MCF 10A (cell line): ENCODE results near the gene PRADC1. TPM values are rescaled to one million over a fixed set of nuclear protein-coding genes. Genes with fewer than 3 reads are reported as not detected.

Source experiments
- BruUV-seq: library from RNA; stranded (reverse); fragments of 400-500 nt; replicated peaks from 2 replicates; lab custom pipeline; 2021; lab: Mats Ljungman, UMichigan
- CTCF ChIA-PET: fragments of 300-600 bp; sonication (Branson Sonifier 250); formaldehyde crosslinking; extraction: SDS; loops from one replicate; lab custom pipeline; 2021; ENCODE audit warnings: antibody characterized with exemption, inconsistent platforms; lab: Yijun Ruan, JAX
- POLR2A ChIA-PET: fragments of 300-600, 350-650 bp; sonication (Branson Sonifier 250); formaldehyde crosslinking; extraction: SDS; loops from one replicate; lab custom pipeline; 2020; ENCODE audit warnings: antibody characterized with exemption, inconsistent platforms; lab: Yijun Ruan, JAX
- DNase-seq: peaks from one replicate; pipeline ENCODE4 v3.0.0-alpha.2; 2018; ENCODE audit not compliant: unreplicated experiment
- H3K27ac Mint-ChIP-seq: one replicate; pipeline ENCODE4 v1.8.0; 2022; ENCODE audit warnings: mild to moderate bottlenecking, low read depth, mixed read lengths; ENCODE audit not compliant: unreplicated experiment
- H3K27me3 Mint-ChIP-seq: one replicate; pipeline ENCODE4 v1.8.0; 2022; ENCODE audit warnings: mixed read lengths; ENCODE audit not compliant: insufficient read depth, unreplicated experiment
- H3K36me3 Mint-ChIP-seq: one replicate; pipeline ENCODE4 v1.8.0; 2022; ENCODE audit warnings: mild to moderate bottlenecking, moderate library complexity, mixed read lengths; ENCODE audit not compliant: insufficient read depth, unreplicated experiment
- H3K4me1 Mint-ChIP-seq: one replicate; pipeline ENCODE4 v1.8.0; 2022; ENCODE audit warnings: mixed read lengths; ENCODE audit not compliant: insufficient read depth, unreplicated experiment
- H3K4me3 Mint-ChIP-seq: one replicate; pipeline ENCODE4 v1.8.0; 2022; ENCODE audit warnings: mild to moderate bottlenecking, moderate library complexity, mixed read lengths; ENCODE audit not compliant: unreplicated experiment
- H3K9me3 Mint-ChIP-seq: one replicate; pipeline ENCODE4 v1.8.0; 2022; ENCODE audit warnings: mixed read lengths; ENCODE audit not compliant: unreplicated experiment
- CTCF ChIP-seq: fragments of 200-600 bp; IDR thresholded peaks from one replicate; pipeline ENCODE4 v1.8.0; 2022; ENCODE audit warnings: antibody characterized with exemption, mild to moderate bottlenecking; ENCODE audit not compliant: unreplicated experiment
- intact Hi-C: fragments of 100-400 bp; cut with micrococcal nuclease; formaldehyde crosslinking; loops from 2 replicates; pipeline ENCODE4 v1.14.1; 2022
- total RNA-seq: library from RNA; stranded (reverse); gene quantifications from 2 replicates; pipeline ENCODE4 v1.2.3, GENCODE V29; 2022

Gene PRADC1
- total RNA-seq, 1 experiment from 2014 or later, result 13.5 TPM

- POLR2A ChIA-PET, result no interaction called here
These were observed 25.3 kb upstream of the PRADC1 start for GRCh38 chr2:73258186-73258912.

GRCh38 chr2:73257425-73258125 is 24.5 kb upstream of the PRADC1 start:
- BruUV-seq, result no TSS peak
- TF ChIP-seq CTCF, result no peak
- POLR2A ChIA-PET, result no interaction called here
- intact Hi-C loops, result no loop called here
- Mint-ChIP-seq H3K4me3 (no peak overlapping the region), H3K36me3 (peaks cover 14% of the 10 kb centered on the region), H3K4me1 (no peaks in the 10 kb centered on the region), H3K27me3 (no peaks in the 10 kb centered on the region), H3K27ac (no peak overlapping the region), H3K9me3 (no peaks in the 10 kb centered on the region)
- no peak for DNase-seq
- CTCF ChIA-PET, result interaction anchor here (0.6 to 1.8 kb wide), 7 partner anchors 9 to 412 kb away, joined by 3 to 7 read pairs (median 3); no protein-coding TSS in a partner anchor

More at GRCh38 chr2:73258186-73258912, 25.3 kb upstream of the PRADC1 start:
- Mint-ChIP-seq H3K27ac (no peak overlapping the region), H3K27me3 (no peaks in the 10 kb centered on the region), H3K4me1 (no peaks in the 10 kb centered on the region), H3K9me3 (no peaks in the 10 kb centered on the region), H3K36me3 (peaks cover 6% of the 10 kb centered on the region), H3K4me3 (no peak overlapping the region)
- DNase-seq, result no peak
- CTCF ChIA-PET, result interaction anchor here (0.6 to 2.1 kb wide), 7 partner anchors 14 to 1072 kb away, joined by 3 to 5 read pairs (median 3); no protein-coding TSS in a partner anchor
- intact Hi-C loops, result no loop called here
- no peak for TF ChIP-seq CTCF
- BruUV-seq, result no TSS peak

GRCh38 chr2:73257021-73257420 is 24.0 kb upstream of the PRADC1 start:
- Mint-ChIP-seq H3K9me3 (no peaks in the 10 kb centered on the region), H3K4me1 (no peaks in the 10 kb centered on the region), H3K36me3 (peaks cover 20% of the 10 kb centered on the region), H3K27ac (no peak overlapping the region), H3K27me3 (no peaks in the 10 kb centered on the region), H3K4me3 (no peak overlapping the region)
- no peak for DNase-seq
- ChIA-PET CTCF (interaction anchor here (0.8 to 1.8 kb wide), 4 partner anchors 10 to 100 kb away, joined by 3 to 7 read pairs (median 4); no protein-coding TSS in a partner anchor), POLR2A (no interaction called here)
- no peak for TF ChIP-seq CTCF
- no TSS peak for BruUV-seq
- intact Hi-C loops, result no loop called here

GRCh38 chr2:73256618-73256922 is 23.5 kb upstream of the PRADC1 start:
- H3K27me3 Mint-ChIP-seq, result no peaks in the 10 kb centered on the region
- no peak overlapping the region for H3K4me3 Mint-ChIP-seq
- BruUV-seq, result no TSS peak
- TF ChIP-seq CTCF, result no peak
- intact Hi-C loops, result no loop called here
- no peaks in the 10 kb centered on the region for H3K9me3 Mint-ChIP-seq
- POLR2A ChIA-PET, result no interaction called here
- H3K4me1 Mint-ChIP-seq, result no peaks in the 10 kb centered on the region
- CTCF ChIA-PET, result interaction anchor here (1.1 to 1.8 kb wide), 2 partner anchors 44 to 488 kb away, joined by 4 to 7 read pairs; no protein-coding TSS in a partner anchor
- peaks cover 24% of the 10 kb centered on the region for H3K36me3 Mint-ChIP-seq
- no peak for DNase-seq
- no peak overlapping the region for H3K27ac Mint-ChIP-seq
